Esophagus mucosa (tissue), 1 donor: ENCODE data around the gene PPIAL4G. TPM values are rescaled to one million over a fixed set of nuclear protein-coding genes. Genes with fewer than 3 reads are reported as not detected.
"Not testable (repeated sequence)": the region's sequence is repeated elsewhere in the genome, so short reads cannot be mapped to it uniquely, and the experiment has no call there.

Source experiments
- ATAC-seq: fragments of 200-7000 bp; cut with Tn5 transposase; one replicate; pipeline ENCODE4 v1.9.1; 2020
- total RNA-seq: library from RNA; stranded (reverse); gene quantifications from one replicate; pipeline ENCODE4 v1.2.4, GENCODE V29; 2023
- donor health status: DM: yes; HTN: yes; CAD: no.

PPIAL4G gene
- total RNA-seq = not detected

GRCh38 chr1:148483029-148483428, at the start of gene PPIAL4G:
Gene PPIAL4G, minus strand, starts transcription at chr1:148483302. Its CDS starts 50 bp downstream, at chr1:148483252.
- ATAC-seq = not testable (repeated sequence)

DNA sequence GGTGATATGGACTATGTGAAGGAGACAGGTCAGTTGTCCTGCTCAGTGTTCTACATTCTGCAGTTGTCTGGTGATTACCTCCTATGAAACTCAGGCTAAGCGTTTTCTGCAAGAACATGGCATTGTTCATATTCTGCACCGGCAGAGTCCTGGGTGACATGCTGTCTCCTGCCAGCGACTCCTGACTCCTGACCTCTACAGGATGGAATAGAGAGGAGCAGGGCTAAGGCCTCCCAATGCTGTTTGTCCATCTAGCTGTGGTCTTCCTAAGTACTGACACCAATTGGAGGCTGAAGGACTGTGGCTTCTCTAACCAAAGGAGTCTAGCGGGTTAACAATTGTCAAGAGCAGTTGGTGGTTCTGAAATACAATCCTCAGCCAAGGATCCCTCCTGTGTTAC, 49.1 kb upstream of the PPIAL4G start:
- not testable (repeated sequence) for ATAC-seq

DNA sequence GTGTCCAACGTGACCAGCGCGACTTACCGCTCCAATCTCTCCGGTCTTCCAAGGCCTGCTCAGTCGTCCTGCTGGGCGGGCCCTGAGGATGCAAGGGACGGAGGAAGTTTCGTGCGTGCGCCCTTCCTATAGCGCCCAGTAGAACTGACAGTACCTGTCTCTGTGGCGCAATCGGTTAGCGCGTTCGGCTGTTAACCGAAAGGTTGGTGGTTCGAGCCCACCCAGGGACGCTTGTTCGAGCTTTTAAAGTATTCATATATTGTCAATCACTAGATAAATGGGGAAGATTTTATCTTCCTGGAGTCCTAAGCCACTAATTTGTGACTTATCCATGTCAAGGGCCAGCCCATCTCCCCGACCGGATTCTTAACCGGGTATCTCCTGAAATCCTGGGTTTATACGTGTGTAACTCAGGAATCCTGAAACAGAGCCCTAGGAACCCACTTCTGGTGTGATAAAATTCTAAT, 46.0 kb upstream of the PPIAL4G start:
- not testable (repeated sequence) for ATAC-seq

- not testable (repeated sequence) for ATAC-seq
These were observed 45.5 kb upstream of the PPIAL4G start for GRCh38 chr1:148528591-148528990.

- not testable (repeated sequence) for ATAC-seq
These were observed 43.5 kb upstream of the PPIAL4G start for GRCh38 chr1:148526587-148526986.

DNA sequence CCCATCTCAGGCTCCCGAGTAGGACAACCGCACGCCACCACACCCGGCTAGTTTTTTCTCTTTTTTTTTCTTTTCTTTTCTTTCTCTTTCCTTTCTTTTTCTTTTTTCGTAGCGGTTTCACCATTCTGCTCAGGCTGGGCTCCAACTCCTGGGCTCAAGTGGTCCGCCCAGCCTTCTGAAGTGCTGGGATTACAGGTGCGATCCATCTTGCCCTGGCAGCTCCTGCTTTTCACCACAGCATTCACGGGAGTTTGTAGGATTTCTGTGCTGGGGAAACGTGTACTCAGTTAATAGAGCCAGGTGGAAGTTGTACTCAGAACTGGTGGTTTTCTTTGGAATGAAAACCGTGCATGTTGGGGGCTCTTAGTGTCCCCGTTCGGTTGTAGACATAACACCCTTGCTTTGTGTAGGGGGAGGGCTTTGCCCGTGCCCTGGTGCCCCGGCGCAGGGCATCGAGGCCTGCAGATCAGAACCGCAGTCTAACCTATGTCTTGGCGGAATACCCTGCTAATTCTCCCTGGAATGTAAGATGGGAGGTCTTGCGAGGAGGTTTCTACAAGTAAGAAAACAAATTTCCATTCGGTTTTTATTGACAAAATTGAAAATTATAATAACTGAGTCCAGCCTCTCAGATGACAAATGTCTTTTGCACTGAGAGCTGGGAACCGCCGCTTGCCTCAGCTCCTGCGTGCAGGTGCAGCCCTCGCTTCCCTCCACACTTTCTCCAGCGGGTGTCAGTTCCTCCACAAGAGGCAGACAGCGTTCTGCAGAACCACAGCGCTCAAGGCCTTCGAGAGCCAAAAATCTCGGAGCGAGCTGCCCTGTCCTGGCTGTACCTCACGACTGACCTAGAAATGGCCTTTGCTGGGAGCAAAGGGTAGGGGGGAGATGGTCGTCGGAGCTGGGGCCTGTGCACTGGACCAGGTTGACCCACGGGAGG, 40.4 kb upstream of the PPIAL4G start:
- peak; percentile 28 for ATAC-seq

DNA sequence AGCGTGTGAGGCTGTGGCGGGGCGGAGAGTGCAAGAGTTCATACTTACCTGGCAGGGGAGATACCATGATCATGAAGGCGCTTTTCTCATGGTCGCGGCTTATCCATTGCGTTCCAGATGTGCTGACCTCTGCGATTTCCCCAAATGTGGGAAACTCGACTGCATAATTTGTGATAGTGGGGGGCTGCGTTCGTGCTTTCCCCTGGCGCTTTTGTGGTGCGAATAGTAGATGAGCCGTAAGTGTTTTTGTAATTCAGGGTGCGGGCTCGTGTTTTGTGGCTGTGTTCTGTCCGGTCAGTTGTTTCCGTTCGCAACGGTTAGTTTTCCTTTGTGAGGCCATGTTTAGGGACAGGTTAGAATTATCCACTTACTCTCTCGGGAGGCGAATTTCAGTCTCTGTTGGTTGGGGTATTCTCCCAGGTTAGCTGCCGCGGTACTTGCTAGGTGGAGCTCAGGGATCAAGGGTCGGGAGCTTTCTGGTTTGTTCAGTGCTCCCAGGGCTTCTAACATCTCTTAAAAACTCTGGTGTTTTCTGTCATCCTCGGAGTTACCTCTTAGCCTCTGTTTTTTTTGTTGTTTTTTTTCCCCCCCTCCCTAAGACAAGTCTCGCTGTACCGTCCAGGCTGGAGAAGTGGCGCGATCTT, 39.6 kb upstream of the PPIAL4G start:
- ATAC-seq = peak; percentile 93

DNA sequence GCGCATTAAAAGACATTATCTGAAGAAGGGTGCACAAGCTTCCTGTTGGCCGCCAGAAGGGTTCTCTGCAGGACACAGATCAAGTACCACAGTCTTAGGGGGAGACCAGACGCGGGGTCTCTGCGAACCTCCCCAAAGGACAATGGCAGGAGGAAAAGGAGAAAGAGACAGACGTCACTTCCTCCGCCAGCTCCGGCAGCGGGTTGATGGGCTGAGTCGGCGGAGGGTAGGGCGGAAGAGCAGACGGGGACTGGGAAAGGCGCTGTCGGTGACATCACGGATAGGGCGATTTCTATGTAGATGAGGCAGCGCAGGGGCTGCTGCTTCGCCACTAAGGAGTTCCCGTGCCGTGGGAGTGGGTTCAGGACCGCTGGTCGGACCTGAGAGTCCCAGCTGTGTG, 39.0 kb upstream of the PPIAL4G start:
- peak; percentile 84 for ATAC-seq

DNA sequence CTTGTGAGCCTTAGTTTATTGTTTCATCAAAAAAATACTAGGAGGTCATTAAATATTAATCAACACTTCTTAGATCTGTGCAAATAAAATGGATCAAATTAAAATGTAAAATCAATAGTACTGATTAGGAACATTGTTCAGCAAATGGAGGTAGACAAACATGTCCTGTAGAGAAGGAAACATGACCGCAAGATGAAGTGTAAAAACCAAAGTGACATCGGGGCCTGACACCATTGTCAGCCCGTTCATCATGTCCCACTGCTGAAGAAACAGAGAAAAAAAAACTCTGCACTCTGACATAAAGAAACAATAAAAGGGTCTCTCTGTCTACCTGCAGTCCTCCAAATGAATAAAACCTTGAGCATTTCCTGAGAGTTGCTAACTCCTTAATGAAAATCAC, 31.2 kb upstream of the PPIAL4G start:
- ATAC-seq = not testable (repeated sequence)

- not testable (repeated sequence) for ATAC-seq
These were observed 29.6 kb upstream of the PPIAL4G start for GRCh38 chr1:148512571-148513184.

DNA sequence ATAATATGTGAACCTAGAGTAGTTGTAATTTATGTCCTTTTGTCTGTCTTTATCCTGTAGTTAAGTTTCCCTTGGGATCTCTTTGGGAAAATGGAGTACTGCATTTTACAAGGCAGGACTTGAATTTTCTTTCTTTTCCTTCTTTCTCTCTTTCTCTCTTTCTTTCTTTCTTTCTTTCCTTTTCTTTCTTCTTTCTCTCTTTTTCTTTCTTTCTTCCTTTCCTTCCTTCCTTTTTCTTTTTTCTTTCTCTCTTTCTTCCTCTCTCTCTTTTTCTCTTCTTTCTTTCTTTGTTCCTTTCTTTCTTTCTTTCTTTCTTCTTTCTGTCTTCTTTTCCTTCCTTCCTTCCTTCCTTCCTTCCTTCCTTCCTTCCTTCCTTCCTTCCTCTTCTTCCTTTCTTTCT, 10.8 kb upstream of the PPIAL4G start:
- not testable (repeated sequence) for ATAC-seq

GRCh38 chr1:148481134-148481533, 2.0 kb downstream of the PPIAL4G start:
- not testable (repeated sequence) for ATAC-seq

- not testable (repeated sequence) for ATAC-seq
These were observed 23.4 kb downstream of the PPIAL4G start for GRCh38 chr1:148459694-148460093.

- not testable (repeated sequence) for ATAC-seq
These were observed 24.1 kb downstream of the PPIAL4G start for GRCh38 chr1:148458901-148459581.

- ATAC-seq = not testable (repeated sequence)
These were observed 24.7 kb downstream of the PPIAL4G start for GRCh38 chr1:148458398-148458797.

- not testable (repeated sequence) for ATAC-seq
These were observed 30.3 kb downstream of the PPIAL4G start for GRCh38 chr1:148452845-148453244.

DNA sequence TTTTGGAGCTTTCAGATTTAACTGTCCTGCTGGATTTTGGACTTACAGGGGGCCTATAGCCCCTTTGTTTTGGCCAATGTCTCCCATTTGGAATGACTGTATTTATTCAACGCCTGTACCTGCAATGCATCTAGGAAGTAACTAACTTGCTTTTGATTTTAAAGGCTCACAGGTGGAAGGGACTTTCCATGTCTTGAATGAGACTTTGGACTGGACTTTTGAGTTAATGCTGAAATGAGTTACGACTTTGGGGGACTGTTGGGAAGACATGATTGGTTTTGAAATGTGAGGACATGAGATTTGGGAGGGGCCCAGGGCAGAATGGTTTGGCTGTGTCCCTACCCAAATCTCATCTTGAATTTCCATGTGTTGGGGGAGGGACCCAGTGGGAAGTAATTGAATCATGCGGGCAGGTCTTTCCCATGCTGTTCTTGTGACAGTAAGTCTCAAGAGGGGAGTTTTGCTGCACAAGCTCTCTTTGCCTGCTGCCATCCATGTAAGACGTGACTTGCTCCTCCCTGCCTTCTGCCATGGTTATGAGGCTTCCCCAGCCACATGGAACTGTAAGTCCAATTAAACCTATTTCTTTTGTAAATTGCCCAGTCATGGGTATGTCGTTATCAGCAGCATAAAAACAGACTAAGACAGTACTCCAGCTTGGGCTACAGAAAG, 43.3 kb downstream of the PPIAL4G start:
- ATAC-seq = not testable (repeated sequence)

- no peak for ATAC-seq
These were observed 47.7 kb downstream of the PPIAL4G start for GRCh38 chr1:148435406-148435805.

- ATAC-seq = no peak
These were observed 48.3 kb downstream of the PPIAL4G start for GRCh38 chr1:148434832-148435231.

GRCh38 chr1:148432916-148433317, 50.2 kb downstream of the PPIAL4G start:
- ATAC-seq = peak; percentile 94
